Upper lobe of left lung (tissue), 6 donors: ENCODE measurements around the gene SAXO2. TPM values are rescaled to one million over a fixed set of nuclear protein-coding genes. Genes with fewer than 3 reads are reported as not detected.
A peak's percentile ranks its signal among the peaks of the same experiment; 100 is the strongest.

Experiments used
- ATAC-seq, 2 donors: fragments of 200-7000 bp; cut with Tn5 transposase; one replicate each; pipeline ENCODE4 v1.9.1; 2022; ENCODE audit warnings: mild to moderate bottlenecking in 2 of 2, moderate library complexity in 2 of 2; ENCODE audit not compliant: low FRiP score in 2 of 2
- DNase-seq, 2 donors: peaks; one replicate each; pipeline ENCODE4 v3.0.0-alpha.2; 2019 to 2020
- H3K27ac ChIP-seq, 4 donors: fragments of 200-600 bp; sonication (generic); one replicate each; pipeline ENCODE4 v1.5.1; 2016 to 2019
- H3K27me3 ChIP-seq, 4 donors: fragments of 200-600 bp; sonication (generic); one replicate each; pipeline ENCODE4 v1.5.1; 2017 to 2019
- H3K36me3 ChIP-seq, 4 donors: fragments of 200-600 bp; sonication (generic); one replicate each; pipeline ENCODE4 v1.5.1; 2016 to 2019
- H3K4me1 ChIP-seq, 4 donors: fragments of 200-600 bp; sonication (generic); one replicate each; pipeline ENCODE4 v1.5.1; 2018 to 2019
- H3K4me3 ChIP-seq, 4 donors: fragments of 200-600 bp; sonication (generic); one replicate each; pipeline ENCODE4 v1.5.1; 2017 to 2019; ENCODE audit warnings: mild to moderate bottlenecking in 2 of 4, moderate library complexity in 1 of 4
- H3K9me3 ChIP-seq, 4 donors: fragments of 200-600 bp; sonication (generic); one replicate each; pipeline ENCODE4 v1.5.1; 2018 to 2019
- EP300 ChIP-seq, 4 donors: sonication (generic); formaldehyde crosslinking; IDR thresholded peaks; one replicate each; pipeline ENCODE4 v1.5.1; 2017; ENCODE audit warnings: antibody characterized with exemption in 4 of 4, control low read depth in 2 of 4
- POLR2A ChIP-seq, 4 donors: fragments of 450-650 bp; IDR thresholded peaks; one replicate each; pipeline ENCODE4 v1.5.1; 2016 to 2017; ENCODE audit warnings: antibody characterized with exemption in 4 of 4, mild to moderate bottlenecking in 2 of 4
- POLR2AphosphoS5 ChIP-seq, 2 donors: sonication (generic); formaldehyde crosslinking; IDR thresholded peaks; one replicate each; pipeline ENCODE4 v1.5.1; 2017; ENCODE audit warnings: antibody characterized with exemption in 2 of 2
- WGBS, 2 donors: methylation state at CpG; one replicate each; pipeline ENCODE4 v1.1.5; 2017 to 2018; 5-methylcytosine and 5-hydroxymethylcytosine counted together
- total RNA-seq, 6 donors: library from RNA; depleted of rRNA in 4 of 6; stranded (reverse); fragments of >200 nt in 4 of 6; gene quantifications; one replicate each; pipeline versions ENCODE4 v1.1.0 to v1.2.1, GENCODE V29; 2016 to 2021
- TF ChIP-seq, protein P1 (sequence below), 6 experiments: fragments of 450-650 bp in 4 of 6; fragments of 200-600 bp in 2 of 6; sonication (generic) in 2 of 6; IDR thresholded peaks; one replicate each; pipeline ENCODE4 v1.5.1; 2016 to 2019; ENCODE audit warnings: antibody characterized with exemption in 6 of 6
- donor health status: DM: no; HTN: no; CAD: no; lungs with moderate emphysema.
- donor health status: DM: no; HTN: yes; CAD: no; lungs with severe emphysema.

The SAXO2 gene
- total RNA-seq, 6 donors from 2014 or later = 2.5 to 58.6 (median 11.2) TPM

DNA sequence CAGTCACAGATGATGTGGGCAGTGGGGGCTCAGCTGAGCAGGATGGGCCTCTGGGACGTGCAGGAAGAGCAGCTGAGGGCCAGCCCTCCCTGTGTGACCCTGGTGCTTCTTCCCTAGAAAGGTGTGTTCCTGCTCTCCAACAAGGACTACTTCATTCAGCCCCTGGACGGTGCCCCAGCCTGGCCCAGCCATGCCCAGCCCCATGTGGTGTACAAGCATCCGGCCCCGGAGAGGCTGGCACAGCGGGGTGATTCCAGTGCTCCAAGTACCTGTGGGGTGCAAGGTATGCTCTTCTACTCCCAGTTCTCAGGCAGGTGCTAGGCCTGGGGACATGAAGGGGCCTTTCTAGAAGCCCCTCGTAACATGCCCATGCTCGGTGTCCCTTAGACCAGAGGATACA lies 38.3 kb downstream of the SAXO2 start:
- no peak overlapping the region for H3K27ac ChIP-seq
- TF ChIP-seq, protein P1, sequence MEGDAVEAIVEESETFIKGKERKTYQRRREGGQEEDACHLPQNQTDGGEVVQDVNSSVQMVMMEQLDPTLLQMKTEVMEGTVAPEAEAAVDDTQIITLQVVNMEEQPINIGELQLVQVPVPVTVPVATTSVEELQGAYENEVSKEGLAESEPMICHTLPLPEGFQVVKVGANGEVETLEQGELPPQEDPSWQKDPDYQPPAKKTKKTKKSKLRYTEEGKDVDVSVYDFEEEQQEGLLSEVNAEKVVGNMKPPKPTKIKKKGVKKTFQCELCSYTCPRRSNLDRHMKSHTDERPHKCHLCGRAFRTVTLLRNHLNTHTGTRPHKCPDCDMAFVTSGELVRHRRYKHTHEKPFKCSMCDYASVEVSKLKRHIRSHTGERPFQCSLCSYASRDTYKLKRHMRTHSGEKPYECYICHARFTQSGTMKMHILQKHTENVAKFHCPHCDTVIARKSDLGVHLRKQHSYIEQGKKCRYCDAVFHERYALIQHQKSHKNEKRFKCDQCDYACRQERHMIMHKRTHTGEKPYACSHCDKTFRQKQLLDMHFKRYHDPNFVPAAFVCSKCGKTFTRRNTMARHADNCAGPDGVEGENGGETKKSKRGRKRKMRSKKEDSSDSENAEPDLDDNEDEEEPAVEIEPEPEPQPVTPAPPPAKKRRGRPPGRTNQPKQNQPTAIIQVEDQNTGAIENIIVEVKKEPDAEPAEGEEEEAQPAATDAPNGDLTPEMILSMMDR (IDR thresholded peaks at IDR 0.05) = no peak
- TF ChIP-seq EP300 (IDR thresholded peaks at IDR 0.05) = no peak
- no peak for TF ChIP-seq POLR2A (IDR thresholded peaks at IDR 0.05)
- no peak for TF ChIP-seq POLR2AphosphoS5 (IDR thresholded peaks at IDR 0.05)
- peaks cover 0 to 4% (median 2%) of the 10 kb centered on the region in 4 donors for H3K4me1 ChIP-seq
- 73 to 96% methylated on average over 4 to 7 of the region's 7 CpGs for WGBS, 2 donors
- no peaks in the 10 kb centered on the region for H3K27me3 ChIP-seq
- ATAC-seq (no peak), DNase-seq (peak in 1 of 2 donors; percentile 76)
- no peaks in the 10 kb centered on the region for H3K9me3 ChIP-seq
- no peaks in the 10 kb centered on the region for H3K36me3 ChIP-seq
- H3K4me3 ChIP-seq = no peak overlapping the region

DNA sequence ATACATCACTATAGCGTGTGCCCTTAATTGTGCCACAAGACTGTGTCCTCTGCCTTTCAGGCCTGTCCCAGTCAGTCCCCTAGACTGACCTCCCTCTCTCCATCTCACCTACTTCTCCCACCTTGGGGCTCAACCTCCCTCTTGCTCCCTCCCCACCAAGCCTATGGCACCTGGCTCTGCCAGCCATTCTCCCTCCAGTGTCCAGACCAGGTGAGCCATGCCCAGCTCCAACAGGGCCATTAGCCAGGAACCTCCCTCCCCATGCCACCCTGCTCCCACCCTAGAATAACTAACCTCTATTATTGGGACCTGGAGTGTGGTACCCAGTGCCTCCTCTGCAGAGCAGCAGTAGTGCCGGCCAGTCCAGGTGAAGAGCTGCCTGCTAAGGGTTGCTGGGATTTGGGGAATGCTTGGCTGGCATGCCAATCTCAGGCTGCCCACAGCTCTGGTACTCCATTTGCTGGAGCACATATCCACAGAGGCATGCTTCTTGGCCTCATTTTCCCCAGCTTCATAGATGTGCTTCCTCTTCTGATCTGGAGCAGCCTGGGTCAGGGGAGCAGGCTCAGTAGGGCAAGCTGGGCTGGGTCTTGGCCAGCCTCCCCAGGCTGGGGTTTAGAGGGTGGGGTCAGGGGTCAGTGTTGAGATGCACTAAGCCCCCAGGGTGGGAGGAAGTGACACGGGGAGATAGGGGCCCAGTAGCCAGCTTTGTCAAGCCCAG lies 38.8 kb downstream of the SAXO2 start:
- DNase-seq (no peak), ATAC-seq (no peak)
- Histone ChIP-seq H3K9me3 (no peaks in the 10 kb centered on the region), H3K4me1 (peaks cover 0 to 4% (median 2%) of the 10 kb centered on the region in 4 donors), H3K27ac (no peak overlapping the region), H3K36me3 (no peaks in the 10 kb centered on the region), H3K27me3 (no peaks in the 10 kb centered on the region), H3K4me3 (no peak overlapping the region)
- 67 to 74% methylated on average over 2 to 3 of the region's 3 CpGs for whole genome bisulfite sequencing, 2 donors
- TF ChIP-seq, protein P1 (IDR thresholded peaks at IDR 0.05) = no peak
- TF ChIP-seq EP300 (IDR thresholded peaks at IDR 0.05) (no peak), POLR2A (IDR thresholded peaks at IDR 0.05) (no peak), POLR2AphosphoS5 (IDR thresholded peaks at IDR 0.05) (no peak)

DNA sequence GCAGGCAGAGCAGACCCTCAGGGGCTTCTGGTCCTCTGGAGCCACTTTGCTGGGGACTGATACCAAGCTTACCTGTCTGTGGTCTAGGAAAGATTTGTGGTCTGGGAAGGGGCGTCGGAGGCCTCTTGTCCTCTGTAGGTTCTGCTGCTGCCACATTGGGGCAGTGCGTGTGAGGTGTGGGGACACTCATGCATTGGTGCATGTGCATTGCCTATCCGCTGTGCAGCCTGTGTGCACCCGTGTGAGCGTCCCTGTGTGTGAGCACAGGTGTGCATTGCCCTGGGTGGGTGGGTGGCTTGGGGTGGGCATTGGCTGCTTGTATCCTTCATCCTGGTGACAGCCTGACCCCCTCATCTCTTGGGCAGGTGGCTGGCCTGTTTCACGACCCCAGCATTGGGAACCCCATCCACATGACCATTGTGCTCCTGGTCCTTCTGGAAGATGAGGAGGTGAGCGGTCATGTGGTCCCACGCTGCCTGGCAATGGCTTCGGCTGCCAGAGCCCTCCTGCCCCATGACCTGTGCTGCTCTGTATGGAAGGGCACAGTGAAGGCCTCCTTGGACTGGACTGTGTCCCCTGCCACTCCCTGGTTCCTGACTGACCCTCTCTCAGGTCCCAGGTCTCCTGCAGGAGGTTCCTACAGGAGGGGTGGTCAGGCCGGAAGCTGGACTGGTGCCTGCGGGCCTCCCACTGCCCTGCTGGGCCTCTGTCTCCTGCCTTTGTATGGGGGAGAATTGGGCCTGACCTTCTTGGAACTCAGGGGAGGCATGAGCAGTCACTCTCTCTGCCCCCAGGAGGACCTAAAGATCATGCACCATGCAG lies 41.5 kb downstream of the SAXO2 start:
- Histone ChIP-seq H3K27me3 (no peaks in the 10 kb centered on the region), H3K4me3 (no peak overlapping the region), H3K4me1 (no peaks in the 10 kb centered on the region), H3K27ac (no peak overlapping the region), H3K36me3 (no peaks in the 10 kb centered on the region), H3K9me3 (no peaks in the 10 kb centered on the region)
- TF ChIP-seq POLR2A (IDR thresholded peaks at IDR 0.05) (no peak), POLR2AphosphoS5 (IDR thresholded peaks at IDR 0.05) (no peak), EP300 (IDR thresholded peaks at IDR 0.05) (no peak)
- TF ChIP-seq, protein P1 (IDR thresholded peaks at IDR 0.05) = no peak
- peak in 1 of 2 donors; percentile 38 for DNase-seq
- no peak for ATAC-seq
- whole genome bisulfite sequencing, 2 donors = 85 to 96% methylated on average over 6 to 11 of the region's 12 CpGs

DNA sequence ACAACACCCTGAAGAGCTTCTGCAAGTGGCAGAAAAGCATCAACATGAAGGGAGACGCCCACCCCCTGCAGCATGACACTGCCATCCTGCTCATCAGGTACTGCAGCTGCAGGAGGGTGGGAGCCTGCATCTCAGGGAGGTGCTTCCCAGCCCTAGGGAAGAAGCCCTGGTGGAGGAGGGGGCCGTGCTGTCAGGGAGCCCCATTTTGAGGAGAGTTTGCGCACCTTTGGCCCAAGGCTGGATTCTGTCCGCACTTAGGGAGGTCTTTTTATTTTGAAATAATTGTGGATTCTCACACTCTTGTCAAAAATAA lies 42.1 kb downstream of the SAXO2 start:
- no peaks in the 10 kb centered on the region for H3K36me3 ChIP-seq
- no peak for TF ChIP-seq EP300 (IDR thresholded peaks at IDR 0.05)
- no peak for TF ChIP-seq POLR2AphosphoS5 (IDR thresholded peaks at IDR 0.05)
- TF ChIP-seq, protein P1 (IDR thresholded peaks at IDR 0.05) = no peak
- no peak for TF ChIP-seq POLR2A (IDR thresholded peaks at IDR 0.05)

More for the DNA sequence above, 42.1 kb downstream of the SAXO2 start:
- H3K27ac ChIP-seq = no peak overlapping the region
- H3K4me3 ChIP-seq = no peak overlapping the region
- 76 to 94% methylated on average over 4 of the region's 4 CpGs for WGBS, 2 donors
- ATAC-seq (no peak), DNase-seq (no peak)
- no peaks in the 10 kb centered on the region for H3K9me3 ChIP-seq
- no peaks in the 10 kb centered on the region for H3K4me1 ChIP-seq
- no peaks in the 10 kb centered on the region for H3K27me3 ChIP-seq
